Measurements from ENCODE around the gene DAZAP2. TPM values are rescaled to one million over a fixed set of nuclear protein-coding genes. Genes with fewer than 3 reads are reported as not detected.
A peak's percentile ranks its signal among the peaks of the same experiment; 100 is the strongest.

DAZAP2 gene
- total RNA-seq (2013) = 495 TPM
- 1,000 to 10,000 TPM in 2 of 3 donors, 100 to 1,000 TPM in 1; 975 to 2,004 (median 1,697) TPM for polyA plus RNA-seq
- polyA minus RNA-seq = 491 and 959 TPM in 2 replicates
- total RNA-seq = 280 to 549 (median 413) reads per million in 11 experiments

- Mint-ChIP-seq H3K27me3 (ENCODE audit: low read depth in 3 of 3) (peaks cover 0 to 2% (median 2%) of the 10 kb centered on the region in 3 donors), H3K4me3 (peak within 1 kb of the TSS; percentile 92 to 97), H3K9me3 (peaks cover 0 to 3% (median 0%) of the 10 kb centered on the region in 7 donors), H3K36me3 (peaks cover 30 to 37% of the 10 kb centered on the region in 2 donors), H3K27ac (peak within 1 kb of the TSS; percentile 97 to 100 (median 100)), H3K4me1 (peaks cover 43% of the 10 kb centered on the region)
- Histone ChIP-seq H4K20me1 (ENCODE audit: insufficient read depth, low read length) (peaks cover 10% of the 10 kb centered on the region), H3K4me1 (ENCODE audit: control insufficient read depth in 1 of 2, insufficient read depth in 2 of 2, low read length in 2 of 2) (peaks cover 48 to 51% of the 10 kb centered on the region in 2 donors), H3K79me2 (ENCODE audit: insufficient read depth, low read length) (peaks cover 34% of the 10 kb centered on the region), H2AFZ (ENCODE audit: insufficient read depth, low read depth, low read length, poor library complexity, severe bottlenecking) (peak within 1 kb of the TSS; percentile 84), H3K27me3 (ENCODE audit: control insufficient read depth in 2 of 2, insufficient read depth in 2 of 2, low read length in 2 of 2) (no peaks in the 10 kb centered on the region), H3K4me2 (replicated peaks; ENCODE audit: extremely low read depth, low read length, poor library complexity, severe bottlenecking) (peak within 1 kb of the TSS; percentile 90), H3K27ac (ENCODE audit: low read depth in 1 of 2, low read length in 2 of 2) (peak within 1 kb of the TSS; percentile 99 to 100), H3K9me3 (replicated peaks in 1 of 2; ENCODE audit: control insufficient read depth in 1 of 2, insufficient read depth in 1 of 2, low read length in 2 of 2) (no peaks in the 10 kb centered on the region), H3K36me3 (replicated peaks in 1 of 2; ENCODE audit: control insufficient read depth in 1 of 2, insufficient read depth in 2 of 2, low read length in 2 of 2) (peaks cover 19 to 25% of the 10 kb centered on the region in 2 donors), H3K9ac (ENCODE audit: insufficient read depth, low read length, poor library complexity, severe bottlenecking) (peak within 1 kb of the TSS; percentile 100), H3K4me3 (replicated peaks in 1 of 3; ENCODE audit: low read depth in 2 of 3, low read length in 3 of 3) (peak within 1 kb of the TSS; percentile 65 to 94 (median 93))
- peak; percentile 20 for TF ChIP-seq CTCF (IDR thresholded peaks at IDR 0.05)
- intact Hi-C loops (cut with micrococcal nuclease) = loop anchor here in 1 of 2 donors (2.0 to 10.0 kb wide), 2 partner anchors 20 to 64 kb away; partner anchors contain the start of genes POU6F1 and TFCP2
- DNase-seq = peak; percentile 95 to 97 (median 96)
- under 1% methylated on average over 56 of the region's 70 CpGs for WGBS (ENCODE audit: insufficient coverage)
Observed at GRCh38 chr12:51238510-51239334, at the start of gene DAZAP2. Gene DAZAP2, plus strand, starts transcription at chr12:51238826. Its CDS starts 82 bp downstream, at chr12:51238908.

- TF ChIP-seq CTCF (IDR thresholded peaks at IDR 0.05) = no peak
- DNase-seq = no peak
- intact Hi-C loops (cut with micrococcal nuclease) = no loop called here
- Histone ChIP-seq H2AFZ (ENCODE audit: insufficient read depth, low read depth, low read length, poor library complexity, severe bottlenecking) (no peak overlapping the region), H4K20me1 (ENCODE audit: insufficient read depth, low read length) (no peaks in the 10 kb centered on the region), H3K27me3 (ENCODE audit: control insufficient read depth in 2 of 2, insufficient read depth in 2 of 2, low read length in 2 of 2) (no peaks in the 10 kb centered on the region), H3K79me2 (ENCODE audit: insufficient read depth, low read length) (no peaks in the 10 kb centered on the region), H3K27ac (ENCODE audit: low read depth in 1 of 2, low read length in 2 of 2) (no peak overlapping the region), H3K4me1 (ENCODE audit: control insufficient read depth in 1 of 2, insufficient read depth in 2 of 2, low read length in 2 of 2) (no peaks in the 10 kb centered on the region), H3K4me3 (replicated peaks in 1 of 3; ENCODE audit: low read depth in 2 of 3, low read length in 3 of 3) (no peak overlapping the region), H3K36me3 (replicated peaks in 1 of 2; ENCODE audit: control insufficient read depth in 1 of 2, insufficient read depth in 2 of 2, low read length in 2 of 2) (no peaks in the 10 kb centered on the region), H3K9ac (ENCODE audit: insufficient read depth, low read length, poor library complexity, severe bottlenecking) (no peak overlapping the region), H3K4me2 (replicated peaks; ENCODE audit: extremely low read depth, low read length, poor library complexity, severe bottlenecking) (no peak overlapping the region), H3K9me3 (replicated peaks in 1 of 2; ENCODE audit: control insufficient read depth in 1 of 2, insufficient read depth in 1 of 2, low read length in 2 of 2) (no peaks in the 10 kb centered on the region)
- Mint-ChIP-seq H3K27ac (no peak overlapping the region), H3K36me3 (peaks cover 1 to 4% of the 10 kb centered on the region in 2 donors), H3K4me1 (no peaks in the 10 kb centered on the region), H3K9me3 (peaks cover 0 to 2% (median 0%) of the 10 kb centered on the region in 7 donors), H3K27me3 (ENCODE audit: low read depth in 3 of 3) (peaks cover 0 to 1% (median 0%) of the 10 kb centered on the region in 3 donors), H3K4me3 (no peak overlapping the region)
- 93% methylated on average over 14 of the region's 14 CpGs for WGBS (ENCODE audit: insufficient coverage)
Observed at GRCh38 chr12:51189790-51190355, 48.8 kb upstream of the DAZAP2 start.

Measured in CD14-positive monocyte (primary cell).